Activated CD8-positive, alpha-beta memory T cell treated with anti-CD3 and anti-CD28 coated beads, Interleukin-2, amount 10 ng/mL, durations not matched to agents 7 days and 5 days (primary cell): ENCODE measurements around the gene MPO. TPM values are rescaled to one million over a fixed set of nuclear protein-coding genes. Genes with fewer than 3 reads are reported as not detected.

Source experiments
- ATAC-seq: fragments of 150-1000 bp; cut with Tn5 transposase; one replicate; pipeline ENCODE4 v1.10.0; 2021; ENCODE audit warnings: moderate library complexity
- CTCF ChIA-PET: fragments of 350-600 bp; sonication (Branson Sonifier 250); formaldehyde crosslinking; loops from one replicate; lab custom pipeline; 2021; ENCODE audit warnings: antibody characterized with exemption; lab: Charles Lee
- DNase-seq: peaks from one replicate; pipeline ENCODE4 v3.0.0-alpha.2; 2020
- H3K27ac Mint-ChIP-seq: one replicate; pipeline ENCODE4 v1.8.0; 2021; ENCODE audit warnings: mild to moderate bottlenecking, mixed read lengths
- H3K27me3 Mint-ChIP-seq: one replicate; pipeline ENCODE4 v1.8.0; 2021; ENCODE audit warnings: mixed read lengths
- H3K36me3 Mint-ChIP-seq: one replicate; pipeline ENCODE4 v1.8.0; 2021; ENCODE audit warnings: mild to moderate bottlenecking, mixed read lengths
- H3K4me1 Mint-ChIP-seq: one replicate; pipeline ENCODE4 v1.8.0; 2021; ENCODE audit warnings: mixed read lengths
- H3K4me3 Mint-ChIP-seq: one replicate; pipeline ENCODE4 v1.8.0; 2021; ENCODE audit warnings: mild to moderate bottlenecking, moderate library complexity, mixed read lengths
- H3K9me3 Mint-ChIP-seq: one replicate; pipeline ENCODE4 v1.8.0; 2022; ENCODE audit warnings: low read depth, mixed read lengths
- total RNA-seq, 2 experiments: library from RNA; stranded (reverse); gene quantifications; one replicate each; pipeline ENCODE4 v1.2.3, GENCODE V29; 2021

MPO gene
- total RNA-seq, 2 experiments from 2014 or later, result 0.09 TPM; not detected in 1

DNA sequence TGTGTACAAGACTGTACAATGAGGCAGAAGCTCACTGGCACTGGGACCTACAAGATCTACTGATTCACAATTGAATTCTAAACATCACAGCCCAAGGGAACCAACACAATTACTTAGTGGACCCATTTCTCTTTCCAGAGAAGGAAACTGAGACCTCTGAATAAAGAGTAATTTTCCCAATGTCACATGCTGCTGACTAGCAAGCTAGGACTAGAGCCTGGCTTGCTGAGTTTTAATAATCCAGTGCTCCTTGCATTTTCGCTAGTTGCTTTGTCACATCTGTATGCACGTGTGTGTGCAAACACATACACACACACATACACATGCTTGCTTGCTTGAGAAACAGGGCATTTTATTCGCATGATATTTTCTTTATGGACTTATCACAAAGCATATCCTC, 46.2 kb downstream of the MPO start:
- peaks cover 71% of the 10 kb centered on the region for H3K27me3 Mint-ChIP-seq
- H3K9me3 Mint-ChIP-seq, result no peaks in the 10 kb centered on the region
- DNase-seq, result no peak
- H3K4me1 Mint-ChIP-seq, result peaks cover 10% of the 10 kb centered on the region
- no peak for ATAC-seq
- H3K4me3 Mint-ChIP-seq, result no peak overlapping the region
- H3K36me3 Mint-ChIP-seq, result no peaks in the 10 kb centered on the region
- no peak overlapping the region for H3K27ac Mint-ChIP-seq
- CTCF ChIA-PET, result interaction anchor here (2.6 kb wide), 1 partner anchor 15 kb away, joined by 9 read pairs; no protein-coding TSS in a partner anchor

DNA sequence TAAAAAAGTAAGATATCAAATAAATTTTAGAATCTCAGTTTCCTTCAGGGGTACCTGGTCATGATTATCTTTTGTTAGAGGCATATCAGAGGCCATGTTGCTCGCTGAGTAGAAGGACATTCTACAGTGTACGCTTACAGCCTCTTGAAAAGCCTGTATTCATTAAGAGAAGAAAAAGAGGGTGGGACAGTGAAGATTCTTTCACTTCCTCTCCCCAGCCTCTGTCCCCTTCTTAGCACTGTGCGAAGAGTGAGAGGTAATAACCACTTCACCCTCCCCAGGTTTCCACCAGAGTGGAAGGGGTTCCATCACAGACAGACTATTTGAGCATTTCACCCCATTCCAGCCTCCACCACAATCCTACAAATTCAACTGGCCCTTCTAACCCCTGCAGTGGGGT, 47.2 kb downstream of the MPO start:
- peaks cover 69% of the 10 kb centered on the region for H3K27me3 Mint-ChIP-seq
- ATAC-seq (no peak), DNase-seq (no peak)
- peaks cover 10% of the 10 kb centered on the region for H3K4me1 Mint-ChIP-seq
- no peak overlapping the region for H3K4me3 Mint-ChIP-seq
- no peaks in the 10 kb centered on the region for H3K9me3 Mint-ChIP-seq
- H3K36me3 Mint-ChIP-seq, result no peaks in the 10 kb centered on the region
- H3K27ac Mint-ChIP-seq, result no peak overlapping the region
- CTCF ChIA-PET, result no interaction called here

DNA sequence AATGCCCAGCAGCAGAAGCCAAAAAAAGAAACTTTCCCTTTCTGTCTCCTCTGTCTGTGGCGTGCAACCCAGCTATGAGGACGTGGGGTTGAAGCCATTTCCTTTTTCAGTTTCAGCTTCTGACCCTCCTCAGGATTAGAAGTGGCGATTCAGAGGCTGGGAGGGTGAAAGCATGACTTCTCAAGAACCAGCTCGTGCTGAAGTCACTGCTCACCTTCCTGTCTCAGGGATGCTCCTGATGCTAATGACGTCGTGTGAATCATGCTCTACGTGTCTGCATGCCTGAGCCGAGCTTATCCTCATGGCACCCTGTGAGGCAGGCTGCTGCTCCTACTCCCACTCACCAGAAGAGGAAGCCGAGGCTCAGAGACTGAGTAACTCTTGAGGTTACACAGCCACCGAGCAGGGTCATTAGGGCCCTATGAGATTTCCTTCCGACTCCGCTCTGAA, 48.0 kb downstream of the MPO start:
- no peaks in the 10 kb centered on the region for H3K36me3 Mint-ChIP-seq
- H3K4me1 Mint-ChIP-seq, result peaks cover 10% of the 10 kb centered on the region
- peaks cover 68% of the 10 kb centered on the region for H3K27me3 Mint-ChIP-seq
- no peak overlapping the region for H3K27ac Mint-ChIP-seq
- CTCF ChIA-PET, result interaction anchor here (0.9 kb wide), 1 partner anchor 18 kb away, joined by 3 read pairs; no protein-coding TSS in a partner anchor
- H3K4me3 Mint-ChIP-seq, result no peak overlapping the region
- no peaks in the 10 kb centered on the region for H3K9me3 Mint-ChIP-seq
- DNase-seq (no peak), ATAC-seq (peak; percentile 30)

DNA sequence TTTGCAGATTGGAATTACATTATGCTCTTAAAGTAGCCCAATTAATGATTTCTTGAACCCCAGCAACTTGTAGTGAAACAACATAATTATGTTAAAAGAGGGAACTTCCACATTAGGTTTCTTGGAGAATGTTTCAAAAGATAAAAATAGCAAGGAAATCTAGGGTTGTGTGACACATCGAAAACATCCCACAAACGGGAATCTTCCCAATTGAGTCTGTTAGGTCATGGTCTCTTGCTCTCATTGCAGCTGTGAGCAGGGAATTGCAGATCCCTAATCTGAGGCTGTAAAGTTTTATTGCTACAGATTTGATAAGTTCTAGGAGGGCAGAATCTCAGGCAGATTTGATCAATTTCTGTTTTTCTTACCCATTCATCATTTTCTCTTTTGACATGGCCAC, 49.1 kb downstream of the MPO start:
- Mint-ChIP-seq H3K4me1 (peaks cover 10% of the 10 kb centered on the region), H3K9me3 (no peaks in the 10 kb centered on the region), H3K36me3 (no peaks in the 10 kb centered on the region), H3K4me3 (no peak overlapping the region), H3K27me3 (peaks cover 58% of the 10 kb centered on the region), H3K27ac (no peak overlapping the region)
- CTCF ChIA-PET, result interaction anchor here (1.4 to 2.1 kb wide), 3 partner anchors 11 to 32 kb away, joined by 5 to 7 read pairs (median 6); no protein-coding TSS in a partner anchor
- ATAC-seq (no peak), DNase-seq (no peak)

DNA sequence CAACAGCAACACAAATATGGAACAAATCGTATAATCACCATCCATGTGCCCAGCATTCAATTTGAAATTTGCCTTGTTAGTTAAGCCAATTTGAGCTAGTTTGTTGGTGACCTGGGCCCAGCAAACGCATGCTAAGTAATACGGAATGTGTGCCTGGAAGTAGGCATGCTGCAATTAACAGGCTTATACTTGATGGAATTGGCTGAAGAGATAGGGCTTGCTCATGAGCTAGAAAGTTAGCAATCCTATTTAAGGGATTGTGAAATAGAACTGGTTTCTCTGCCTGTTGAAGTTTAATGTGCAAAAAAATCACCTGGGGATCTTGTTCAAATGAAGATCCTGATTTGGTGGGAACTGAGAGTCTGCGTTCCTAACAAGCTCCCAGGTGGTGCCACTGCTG, 50.9 kb downstream of the MPO start:
- peaks cover 10% of the 10 kb centered on the region for H3K4me1 Mint-ChIP-seq
- ATAC-seq, result no peak

DNA sequence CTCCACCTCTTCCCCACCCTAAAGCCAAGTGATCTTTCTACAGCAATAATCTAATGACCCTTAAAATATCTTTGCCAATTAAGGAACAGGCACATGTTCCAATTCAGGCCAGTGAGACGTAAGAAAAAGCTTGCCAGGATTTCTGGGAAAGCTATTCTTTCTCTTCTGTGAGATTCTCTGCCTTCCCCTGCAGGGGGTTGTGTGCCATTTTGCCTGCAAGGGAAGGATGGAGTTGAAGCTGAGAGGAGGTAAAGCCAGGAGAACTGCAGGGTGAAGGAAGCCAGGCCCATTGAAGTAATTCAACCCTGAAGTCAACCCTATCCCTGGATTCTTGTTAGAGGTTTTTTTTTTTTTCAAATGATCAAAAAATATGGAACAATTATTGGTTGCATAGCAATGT, 51.4 kb downstream of the MPO start:
- Mint-ChIP-seq H3K27me3 (peaks cover 48% of the 10 kb centered on the region), H3K4me1 (peaks cover 12% of the 10 kb centered on the region), H3K9me3 (no peaks in the 10 kb centered on the region), H3K4me3 (no peak overlapping the region), H3K27ac (no peak overlapping the region), H3K36me3 (no peaks in the 10 kb centered on the region)
- ATAC-seq, result no peak
- DNase-seq, result no peak
- CTCF ChIA-PET, result interaction anchor here (4.3 kb wide), 1 partner anchor 20 kb away, joined by 22 read pairs; no protein-coding TSS in a partner anchor

More for the DNA sequence above, 50.9 kb downstream of the MPO start:
- no peak for DNase-seq
- no peaks in the 10 kb centered on the region for H3K9me3 Mint-ChIP-seq
- no peak overlapping the region for H3K4me3 Mint-ChIP-seq
- H3K27ac Mint-ChIP-seq, result no peak overlapping the region
- peaks cover 51% of the 10 kb centered on the region for H3K27me3 Mint-ChIP-seq
- H3K36me3 Mint-ChIP-seq, result no peaks in the 10 kb centered on the region
- CTCF ChIA-PET, result interaction anchor here (2.1 kb wide), 1 partner anchor 20 kb away, joined by 7 read pairs; no protein-coding TSS in a partner anchor

DNA sequence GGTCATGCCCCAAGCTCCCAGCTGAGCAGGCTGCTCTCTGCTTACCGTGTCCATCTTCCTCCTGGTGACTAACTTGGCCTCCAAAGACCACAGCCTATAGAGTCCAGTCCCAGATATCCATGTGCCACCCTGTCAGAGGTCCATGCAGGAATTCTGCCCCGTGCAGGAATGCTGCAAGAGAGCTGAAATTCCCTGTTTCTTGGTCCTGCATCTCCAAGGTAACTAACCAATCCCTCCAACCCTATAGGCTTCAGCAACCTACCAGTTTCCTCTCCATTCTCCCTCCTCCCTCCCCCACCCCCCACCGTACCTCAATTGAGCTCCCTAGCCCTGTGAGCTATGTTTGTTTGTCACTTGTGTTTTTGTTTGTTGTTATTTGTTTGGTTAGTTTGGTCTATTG, 52.1 kb downstream of the MPO start:
- Mint-ChIP-seq H3K36me3 (no peaks in the 10 kb centered on the region), H3K4me3 (no peak overlapping the region), H3K27ac (no peak overlapping the region), H3K4me1 (peaks cover 15% of the 10 kb centered on the region), H3K9me3 (no peaks in the 10 kb centered on the region), H3K27me3 (peaks cover 47% of the 10 kb centered on the region)
- CTCF ChIA-PET, result interaction anchor here (0.8 to 4.3 kb wide), 4 partner anchors 10 to 259 kb away, joined by 3 to 22 read pairs (median 5); partner anchors contain the start of genes HSF5 and MKS1
- DNase-seq (no peak), ATAC-seq (no peak)

DNA sequence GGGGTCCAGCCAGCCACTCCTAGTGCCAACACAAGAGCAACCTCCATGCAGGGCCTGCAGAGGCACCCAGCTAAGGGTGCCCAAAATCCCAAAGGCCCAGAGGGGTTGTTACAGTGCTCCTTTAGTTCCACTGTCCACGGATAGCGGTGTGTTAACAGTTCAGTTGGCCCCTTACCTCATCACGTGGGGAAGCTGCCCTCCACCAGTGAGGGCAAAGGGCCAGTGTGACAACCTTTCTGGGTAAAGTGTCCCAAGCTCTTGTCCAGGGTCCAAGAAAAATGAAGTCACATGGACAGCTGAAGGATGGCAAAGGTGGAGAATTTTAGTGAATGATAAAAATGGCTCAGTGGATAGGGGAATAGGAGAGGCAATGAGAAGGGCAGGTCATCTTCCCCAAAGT, 53.0 kb downstream of the MPO start:
- no peak for DNase-seq
- Mint-ChIP-seq H3K4me1 (peaks cover 12% of the 10 kb centered on the region), H3K36me3 (no peaks in the 10 kb centered on the region), H3K9me3 (no peaks in the 10 kb centered on the region), H3K27me3 (peaks cover 49% of the 10 kb centered on the region), H3K27ac (no peak overlapping the region), H3K4me3 (no peak overlapping the region)
- CTCF ChIA-PET, result interaction anchor here (1.1 to 4.3 kb wide), 3 partner anchors 9 to 22 kb away, joined by 3 to 22 read pairs (median 5); partner anchors contain the start of gene MKS1
- no peak for ATAC-seq

DNA sequence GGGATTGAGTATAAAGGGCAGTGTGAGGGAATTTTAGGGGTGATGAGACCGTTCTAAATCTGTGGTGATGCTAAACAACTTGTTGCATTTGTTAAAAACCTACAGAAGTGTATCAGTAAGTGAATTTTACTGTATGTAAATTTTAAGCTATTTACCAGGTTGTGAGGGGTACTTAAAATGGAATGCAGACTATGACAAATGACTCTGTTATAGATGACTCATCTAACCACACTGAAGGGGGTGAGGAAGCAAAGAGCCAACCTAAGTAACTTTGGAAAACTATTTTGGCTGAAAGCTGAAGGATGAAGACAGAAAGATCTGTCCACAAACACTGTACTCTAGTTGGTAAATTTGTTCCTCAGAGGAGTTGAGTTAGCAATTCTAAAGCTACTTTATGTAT, 56.4 kb downstream of the MPO start:
- Mint-ChIP-seq H3K36me3 (no peaks in the 10 kb centered on the region), H3K27me3 (peaks cover 29% of the 10 kb centered on the region), H3K4me1 (peaks cover 14% of the 10 kb centered on the region), H3K9me3 (no peaks in the 10 kb centered on the region), H3K27ac (no peak overlapping the region), H3K4me3 (no peak overlapping the region)
- CTCF ChIA-PET, result interaction anchor here (1.0 kb wide), 1 partner anchor 25 kb away, joined by 3 read pairs; no protein-coding TSS in a partner anchor
- DNase-seq (no peak), ATAC-seq (peak; percentile 46)

Other genes with a start within 250 kb of the MPO start
- gene DYNLL2, start 197.5 kb downstream of the MPO start, total RNA-seq, result 10 to 100 TPM; 23.7 to 31.0 TPM
- under 1 TPM; 0.12 to 0.29 TPM for gene OR4D1, start 132.6 kb downstream of the MPO start, total RNA-seq
- gene OR4D2, start 114.0 kb downstream of the MPO start, total RNA-seq, result not detected
- gene EPX, start 88.2 kb downstream of the MPO start, total RNA-seq, result not detected
- gene MKS1, start 61.7 kb downstream of the MPO start, total RNA-seq, result 10 to 100 TPM; 17.8 to 18.2 TPM
- not detected for gene LPO, start 42.4 kb downstream of the MPO start, total RNA-seq
- gene TSPOAP1, start 47.9 kb upstream of the MPO start, total RNA-seq, result 10 to 100 TPM; 25.6 to 66.3 TPM
- 100 to 1,000 TPM in 1 of 2 experiments, 10 to 100 TPM in 1; 63.3 to 127 TPM for gene SUPT4H1, start 71.3 kb upstream of the MPO start, total RNA-seq
- under 1 TPM; 0.23 to 0.52 TPM for gene RNF43, start 136.6 kb upstream of the MPO start, total RNA-seq
- under 1 TPM; 0.41 to 0.61 TPM for gene HSF5, start 207.5 kb upstream of the MPO start, total RNA-seq
- 10 to 100 TPM; 57.9 to 63.8 TPM for gene MTMR4, start 233.7 kb upstream of the MPO start, total RNA-seq